SU-DHL-6 (cell line): ENCODE data around the gene INIP.

ENCODE experiments used
- EZH2phosphoT487 ChIP-seq: fragments of 200-600 bp; sonication (generic), shearing (Covaris generic); conservative IDR thresholded peaks from 2 replicates; pipeline ENCODE4 v1.6.1; 2018; ENCODE audit warnings: mild to moderate bottlenecking, antibody characterized with exemption, low read length, moderate library complexity, mixed read lengths
- TF ChIP-seq, protein P1 (sequence below): fragments of 200-600 bp; sonication (generic); IDR thresholded peaks from one replicate; pipeline ENCODE4 v1.5.1; 2017; ENCODE audit warnings: antibody characterized with exemption, mild to moderate bottlenecking, low read length, moderate library complexity; ENCODE audit not compliant: insufficient read depth, poor library complexity, severe bottlenecking

DNA sequence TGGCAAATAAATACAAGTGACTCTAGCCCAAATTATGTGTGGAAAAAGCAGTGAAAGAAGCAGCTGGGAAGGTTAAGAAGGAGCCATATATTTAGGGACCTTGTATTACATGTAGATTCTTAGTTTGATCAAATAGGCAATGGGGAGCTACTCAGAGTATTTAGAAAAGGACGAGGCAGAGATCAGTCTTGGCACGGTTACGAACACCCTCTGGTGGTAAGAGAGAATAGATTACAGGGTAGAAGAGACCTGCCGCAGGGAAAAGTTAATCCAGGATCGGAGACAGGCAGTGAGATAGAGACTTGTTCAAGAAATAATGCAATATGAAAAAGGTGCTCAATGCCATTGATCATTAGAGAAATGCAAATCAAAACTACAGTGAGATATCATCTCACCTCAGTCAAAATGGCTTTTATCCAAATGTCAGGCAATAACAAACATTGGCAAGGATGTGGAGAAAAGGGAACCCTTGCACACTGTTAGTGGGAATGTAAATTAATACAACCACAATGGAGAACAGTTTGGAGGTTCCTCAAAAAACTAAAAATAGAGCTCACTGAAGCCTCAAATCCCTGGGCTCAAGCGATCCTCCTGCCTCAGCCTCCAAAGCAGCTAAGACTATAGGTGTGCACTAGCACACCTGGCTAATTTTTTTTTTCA lies 12.0 kb downstream of the INIP start:
- TF ChIP-seq, protein P1, sequence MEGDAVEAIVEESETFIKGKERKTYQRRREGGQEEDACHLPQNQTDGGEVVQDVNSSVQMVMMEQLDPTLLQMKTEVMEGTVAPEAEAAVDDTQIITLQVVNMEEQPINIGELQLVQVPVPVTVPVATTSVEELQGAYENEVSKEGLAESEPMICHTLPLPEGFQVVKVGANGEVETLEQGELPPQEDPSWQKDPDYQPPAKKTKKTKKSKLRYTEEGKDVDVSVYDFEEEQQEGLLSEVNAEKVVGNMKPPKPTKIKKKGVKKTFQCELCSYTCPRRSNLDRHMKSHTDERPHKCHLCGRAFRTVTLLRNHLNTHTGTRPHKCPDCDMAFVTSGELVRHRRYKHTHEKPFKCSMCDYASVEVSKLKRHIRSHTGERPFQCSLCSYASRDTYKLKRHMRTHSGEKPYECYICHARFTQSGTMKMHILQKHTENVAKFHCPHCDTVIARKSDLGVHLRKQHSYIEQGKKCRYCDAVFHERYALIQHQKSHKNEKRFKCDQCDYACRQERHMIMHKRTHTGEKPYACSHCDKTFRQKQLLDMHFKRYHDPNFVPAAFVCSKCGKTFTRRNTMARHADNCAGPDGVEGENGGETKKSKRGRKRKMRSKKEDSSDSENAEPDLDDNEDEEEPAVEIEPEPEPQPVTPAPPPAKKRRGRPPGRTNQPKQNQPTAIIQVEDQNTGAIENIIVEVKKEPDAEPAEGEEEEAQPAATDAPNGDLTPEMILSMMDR = no peak
- no peak for TF ChIP-seq EZH2phosphoT487
